GM21381 (cell line): ENCODE results near the gene ST8SIA2.
"Not testable (repeated sequence)": the region's sequence is repeated elsewhere in the genome, so short reads cannot be mapped to it uniquely, and the experiment has no call there.

ENCODE experiments used
- ATAC-seq: cut with Tn5 transposase; IDR thresholded peaks from one replicate; pipeline ENCODE4 v1.9.1; 2021; ENCODE audit warnings: mild to moderate bottlenecking, moderate library complexity; ENCODE audit not compliant: unreplicated experiment

ST8SIA2 gene

DNA sequence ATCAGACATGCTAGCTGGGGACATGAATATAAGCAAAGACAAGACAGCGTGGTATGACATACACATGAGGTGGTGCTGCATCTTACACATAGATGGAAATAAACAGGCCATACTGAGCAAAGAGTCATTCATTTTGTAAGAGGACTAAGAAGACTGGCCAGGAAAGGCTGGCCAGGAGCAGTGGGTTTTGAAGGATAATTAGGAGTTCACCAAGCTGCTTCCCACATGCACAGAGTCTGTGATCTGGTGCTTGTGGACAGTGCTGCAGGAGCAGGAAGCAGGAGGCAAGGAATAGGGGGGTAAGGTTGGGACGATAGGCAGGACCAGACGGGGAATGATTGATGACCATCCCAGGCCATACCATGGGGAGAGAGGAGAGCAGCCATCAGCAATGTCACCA lies 41.5 kb downstream of the ST8SIA2 start:
- no peak for ATAC-seq

DNA sequence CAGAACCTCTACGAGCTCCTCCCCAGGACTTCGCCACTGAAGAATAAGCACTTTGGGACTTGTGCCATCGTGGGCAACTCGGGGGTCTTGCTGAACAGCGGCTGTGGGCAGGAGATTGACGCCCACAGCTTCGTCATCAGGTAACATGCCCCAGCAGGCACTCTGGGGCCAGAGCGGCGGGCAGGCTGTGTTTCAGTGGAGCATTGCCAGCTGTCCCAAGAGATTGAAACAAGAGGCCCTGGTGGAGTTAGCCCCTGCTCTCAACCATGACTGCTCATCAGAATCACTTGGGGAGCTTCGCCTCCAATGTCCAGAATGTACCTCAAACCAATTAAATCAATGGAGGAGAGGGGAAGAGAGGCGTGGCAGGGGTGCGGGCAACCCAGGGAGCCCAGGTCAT lies 44.8 kb downstream of the ST8SIA2 start:
- ATAC-seq = no peak

DNA sequence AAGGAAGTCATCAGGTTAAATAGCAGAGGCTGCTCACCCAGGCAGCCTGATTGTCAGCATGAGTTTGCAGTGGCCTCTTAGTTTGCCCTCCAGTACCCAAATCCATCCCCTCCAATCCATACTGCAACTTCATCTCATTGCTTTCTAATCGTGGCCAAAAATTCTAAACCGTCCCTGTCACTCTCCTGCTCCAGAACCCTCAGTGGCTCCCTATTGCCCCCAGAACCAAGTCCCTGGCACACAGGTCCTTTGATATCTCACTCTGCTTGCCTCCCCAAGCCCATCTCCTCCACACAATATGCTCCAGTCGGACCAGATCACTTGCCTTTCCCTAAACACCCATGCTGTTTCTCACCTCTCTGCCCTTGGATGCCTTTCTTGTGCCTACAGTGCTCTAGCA lies 49.7 kb downstream of the ST8SIA2 start:
- no peak for ATAC-seq

DNA sequence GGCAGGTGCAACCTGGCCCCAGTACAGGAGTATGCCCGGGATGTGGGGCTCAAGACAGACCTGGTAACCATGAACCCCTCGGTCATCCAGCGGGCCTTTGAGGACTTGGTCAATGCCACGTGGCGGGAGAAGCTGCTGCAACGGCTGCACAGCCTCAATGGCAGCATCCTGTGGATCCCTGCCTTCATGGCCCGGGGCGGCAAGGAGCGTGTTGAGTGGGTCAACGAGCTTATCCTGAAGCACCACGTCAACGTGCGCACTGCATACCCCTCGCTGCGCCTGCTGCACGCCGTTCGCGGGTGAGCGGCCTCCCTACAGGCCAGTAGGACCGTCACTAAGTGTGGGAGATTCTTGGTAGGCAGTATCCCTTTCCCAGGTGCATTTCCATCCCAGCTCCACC lies 51.0 kb downstream of the ST8SIA2 start:
- ATAC-seq = no peak

DNA sequence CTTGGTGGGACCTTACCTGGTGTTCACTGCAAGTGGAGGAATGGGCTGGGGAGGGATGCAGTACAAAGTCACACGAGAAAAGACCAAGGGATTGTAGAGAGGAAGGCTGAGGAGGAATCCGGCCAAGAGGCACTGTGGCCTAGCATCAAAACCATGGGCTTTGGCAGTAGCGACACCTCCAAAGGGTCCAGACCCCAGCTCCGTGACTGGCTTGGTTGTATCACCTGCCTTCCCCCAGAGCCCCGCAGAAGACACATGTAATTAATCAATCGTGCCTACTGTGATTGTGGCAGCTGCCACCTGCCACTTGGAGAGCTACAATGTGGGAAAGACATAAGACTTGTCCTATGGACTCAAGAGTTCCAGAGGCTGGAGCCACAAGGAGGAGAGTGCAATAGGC lies 54.7 kb downstream of the ST8SIA2 start:
- ATAC-seq = no peak

DNA sequence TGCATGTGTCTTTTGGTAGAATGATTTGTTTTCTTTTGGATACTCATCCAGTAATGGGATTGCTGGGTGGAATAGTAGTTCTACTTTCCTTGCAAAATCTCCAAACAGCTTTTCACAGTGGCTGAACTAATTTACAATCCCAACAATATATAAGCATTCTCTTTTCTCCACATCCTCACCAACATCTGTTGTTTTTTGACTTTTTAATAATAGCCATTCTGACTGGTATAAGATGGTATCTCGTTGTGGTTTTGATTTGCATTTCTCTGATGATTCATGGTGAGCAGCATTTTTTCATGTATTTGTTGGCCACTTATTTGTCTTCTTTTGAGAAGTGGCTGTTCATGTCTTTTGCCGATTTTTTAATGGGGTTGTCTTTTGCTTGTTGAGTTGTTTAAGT lies 55.8 kb downstream of the ST8SIA2 start:
- no peak for ATAC-seq

DNA sequence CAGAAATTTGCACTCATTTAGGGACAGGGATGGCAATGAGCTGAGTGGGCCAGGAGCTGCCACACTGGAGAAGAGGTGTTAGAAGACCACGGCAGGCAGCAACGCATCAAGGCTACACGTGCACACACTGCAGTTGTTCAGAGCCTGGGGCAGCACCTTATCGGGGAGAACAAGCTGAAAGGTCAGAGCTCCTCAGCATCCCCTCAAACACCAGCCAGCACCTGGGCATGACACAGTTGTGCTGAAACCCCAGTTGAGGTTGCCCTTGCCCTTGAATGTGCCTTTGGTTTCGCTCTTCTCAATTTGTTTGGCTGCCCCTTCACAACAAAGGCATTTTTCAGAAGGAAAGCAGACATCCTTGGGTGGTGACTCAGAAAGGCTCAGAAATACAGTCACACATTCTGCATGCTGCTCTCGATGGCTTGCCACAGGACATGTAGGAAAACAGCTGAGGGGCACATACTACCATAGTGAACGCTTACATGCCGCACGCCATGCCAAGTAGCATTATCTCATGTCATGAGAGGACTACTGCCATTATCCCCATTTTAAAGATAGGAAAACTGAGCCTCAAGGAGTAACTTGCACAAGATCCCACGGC lies 57.6 kb downstream of the ST8SIA2 start:
- ATAC-seq = no peak

DNA sequence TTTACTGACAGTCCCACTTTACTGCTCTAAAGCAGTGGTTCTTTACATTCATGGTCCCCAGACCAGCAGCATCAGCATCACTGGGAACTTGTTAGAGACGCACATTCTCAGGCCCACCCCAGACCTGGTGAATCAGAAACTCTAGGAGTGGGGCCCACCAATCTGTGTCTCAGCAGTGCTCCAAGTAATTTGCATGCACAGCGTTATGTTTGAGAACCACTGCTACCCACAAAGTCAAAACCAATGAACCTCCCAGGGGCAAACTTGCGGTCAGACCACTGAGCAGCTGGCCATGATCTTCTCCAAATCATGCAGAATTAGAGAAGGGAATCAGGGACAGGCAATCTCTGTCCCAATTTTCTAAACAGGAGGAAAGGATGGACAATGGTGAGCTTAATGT lies 58.5 kb downstream of the ST8SIA2 start:
- ATAC-seq = no peak

DNA sequence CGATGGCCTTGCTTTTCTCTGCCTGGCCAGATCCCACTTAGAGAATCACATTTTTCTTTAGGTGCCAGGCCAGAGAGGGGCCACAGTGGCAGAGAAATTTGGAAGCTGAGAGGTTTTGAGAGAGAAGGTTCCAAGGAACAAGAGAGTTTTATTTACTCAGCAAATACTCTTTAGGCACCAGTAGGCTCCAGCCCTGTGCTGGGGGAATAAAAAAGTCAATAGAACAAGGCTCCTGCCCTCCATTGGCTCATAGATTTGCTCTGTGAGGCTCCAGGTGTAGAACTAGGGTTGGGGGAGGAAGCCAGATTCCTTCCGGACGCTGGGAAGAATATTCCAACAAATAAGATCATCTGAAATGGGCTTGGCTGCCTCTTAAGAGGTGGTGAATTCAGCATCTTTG lies 59.9 kb downstream of the ST8SIA2 start:
- ATAC-seq = no peak

DNA sequence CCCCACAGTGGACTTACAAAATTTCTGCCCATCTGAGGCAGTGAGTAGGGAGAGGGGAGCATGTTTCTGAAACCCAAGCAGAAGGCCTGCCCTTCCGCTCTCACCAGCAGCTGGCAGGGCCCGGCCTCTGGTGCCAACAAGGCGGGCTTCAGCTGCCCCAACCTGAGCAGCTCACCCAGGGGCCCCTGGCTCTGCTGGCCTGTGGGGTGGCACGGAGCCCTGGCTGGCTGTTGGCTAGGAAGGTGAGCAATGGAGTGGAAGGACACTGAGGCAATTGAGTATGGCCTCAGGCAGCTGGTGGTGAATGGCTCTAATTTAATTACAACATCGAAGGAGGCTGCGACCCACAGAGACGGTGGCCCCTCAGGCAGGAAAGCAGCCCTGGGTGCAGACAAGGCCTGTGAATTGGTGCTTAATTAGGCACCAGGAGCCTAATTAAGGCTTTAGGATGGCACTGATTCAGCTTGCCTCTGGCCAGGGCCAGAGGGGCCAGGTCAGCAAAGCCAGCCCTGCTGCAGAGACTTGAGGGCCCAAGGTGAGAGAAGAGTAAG lies 60.9 kb downstream of the ST8SIA2 start:
- no peak for ATAC-seq

DNA sequence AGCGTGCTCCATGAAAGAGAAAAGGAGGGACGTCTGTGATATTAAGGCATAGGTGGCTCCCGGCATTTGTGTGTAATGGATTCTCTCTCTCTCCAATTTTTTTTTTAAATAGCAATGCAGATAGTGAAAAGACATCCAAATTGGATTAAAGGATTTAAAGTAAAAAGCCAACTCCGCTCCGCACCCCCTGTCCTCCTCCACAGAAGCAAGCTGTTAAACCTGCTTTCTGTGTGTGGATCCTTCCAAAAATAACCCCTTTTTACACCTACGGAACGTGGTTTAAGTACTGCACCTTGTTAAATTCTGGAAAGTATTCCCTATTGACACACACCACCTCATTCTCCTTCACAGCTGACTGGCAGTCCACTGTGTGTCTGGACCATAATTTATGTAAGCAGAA lies 61.6 kb downstream of the ST8SIA2 start:
- ATAC-seq = no peak

DNA sequence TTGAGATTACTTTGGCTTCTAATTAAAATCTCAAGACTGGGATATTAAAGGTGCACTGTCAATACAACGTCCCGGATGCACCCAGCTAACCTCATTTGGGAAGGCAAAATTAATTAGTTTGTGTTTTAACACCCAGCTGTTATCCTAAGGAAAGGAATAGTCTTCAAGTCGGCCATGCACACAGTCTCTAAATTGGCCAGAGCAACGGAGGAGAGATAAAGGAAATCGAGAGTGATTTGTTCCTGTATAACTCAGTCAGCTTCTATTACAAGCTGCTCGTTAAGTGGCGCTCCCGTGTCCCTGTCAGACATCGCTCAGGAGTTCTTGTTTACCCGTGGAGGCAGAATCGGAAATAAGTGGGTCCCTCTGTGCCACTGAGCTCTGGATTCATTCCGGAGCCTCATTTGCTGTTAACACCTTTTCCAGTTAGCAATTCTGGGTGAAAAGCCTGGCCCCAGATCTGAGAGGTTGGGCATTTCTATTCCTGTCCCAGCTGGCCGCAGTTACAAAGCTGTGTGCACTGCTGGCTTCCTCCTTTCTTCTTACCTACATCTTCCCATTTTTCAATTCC lies 63.9 kb downstream of the ST8SIA2 start:
- ATAC-seq = no peak

DNA sequence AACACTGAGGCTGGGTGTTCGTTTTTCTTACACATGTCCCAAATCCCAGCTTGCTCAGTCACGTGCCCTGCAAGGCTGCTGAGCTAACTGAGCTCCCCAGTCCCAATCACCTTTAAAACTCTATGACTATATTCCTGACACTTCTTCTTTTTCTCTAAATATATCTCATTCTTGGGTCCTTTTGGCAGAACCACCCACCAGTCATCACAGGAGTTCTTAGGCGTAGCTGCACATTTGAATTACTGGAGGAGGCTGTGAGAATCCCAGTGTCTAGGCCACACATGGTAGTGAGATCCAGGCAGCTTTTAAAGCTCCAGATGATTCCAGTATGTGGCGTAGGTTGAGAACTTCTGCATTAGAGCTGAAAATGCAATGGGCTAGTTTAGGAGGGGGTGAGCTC lies 66.3 kb downstream of the ST8SIA2 start:
- ATAC-seq = no peak

DNA sequence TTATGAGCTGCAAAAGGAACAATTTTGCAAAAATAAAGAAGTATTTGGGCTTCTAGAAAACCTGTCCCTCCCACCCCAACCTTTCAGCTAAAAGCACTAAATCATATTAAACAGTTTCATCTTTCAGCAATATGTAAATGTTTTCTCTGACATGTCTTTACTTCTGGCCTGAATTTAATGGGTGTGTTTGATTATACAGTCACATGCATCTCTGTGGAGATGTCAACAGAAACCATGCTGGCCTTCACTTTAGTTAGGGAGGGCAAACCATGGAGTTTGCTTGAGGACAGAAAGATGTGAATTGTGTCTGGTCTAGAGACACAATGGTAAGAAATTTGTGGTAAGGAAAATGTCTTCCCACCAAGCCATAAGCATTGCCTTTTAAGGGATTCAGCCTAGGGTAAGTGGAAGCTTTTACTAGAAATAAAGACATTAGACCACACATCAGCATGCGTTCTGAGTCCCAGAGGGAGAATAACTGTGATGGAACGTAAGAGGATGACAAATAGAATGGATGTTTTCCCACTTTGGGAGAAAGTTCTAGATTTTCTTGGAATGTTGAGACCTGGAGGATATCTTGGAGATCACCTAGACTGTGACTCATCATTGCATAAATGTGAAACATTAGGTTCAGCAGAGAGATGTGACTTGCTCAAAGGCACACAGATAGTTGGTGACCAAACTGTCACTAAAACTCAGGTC lies 68.9 kb downstream of the ST8SIA2 start:
- ATAC-seq = no peak

DNA sequence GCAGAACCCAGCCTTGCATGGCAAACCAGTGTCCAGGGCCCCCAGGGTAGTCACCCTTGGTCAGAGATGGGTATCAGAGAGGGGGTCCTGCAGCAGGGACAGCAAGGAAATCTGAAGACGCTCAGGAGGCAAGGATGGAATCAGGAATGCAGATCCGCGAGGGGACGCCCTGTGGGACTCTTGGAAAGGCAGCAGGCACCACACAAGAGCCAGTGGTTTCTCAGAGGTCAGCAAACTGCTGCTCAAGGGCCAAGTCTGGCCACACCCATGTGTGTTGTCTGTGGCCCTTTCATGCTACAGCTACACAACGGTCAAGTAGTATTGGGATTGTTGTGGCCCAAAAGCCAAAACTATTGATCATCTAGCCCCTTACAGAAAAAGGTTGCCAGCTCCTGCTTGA lies 69.7 kb downstream of the ST8SIA2 start:
- no peak for ATAC-seq

DNA sequence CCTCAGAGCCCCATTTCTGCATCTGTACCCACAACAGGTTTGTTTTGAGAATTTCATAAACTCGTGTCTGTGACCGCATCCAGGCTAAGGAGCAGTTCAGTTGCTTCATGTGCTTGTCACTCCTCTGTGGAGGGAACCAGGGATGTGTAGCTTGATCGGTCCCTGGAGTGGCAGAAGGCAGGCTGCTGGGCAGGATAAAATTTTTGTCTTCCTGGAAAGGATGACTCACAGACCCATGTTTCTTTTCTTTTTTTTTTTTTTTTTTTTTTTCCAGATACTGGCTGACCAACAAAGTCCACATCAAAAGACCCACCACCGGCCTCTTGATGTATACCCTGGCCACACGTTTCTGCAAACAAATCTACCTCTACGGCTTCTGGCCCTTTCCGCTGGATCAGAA lies 70.1 kb downstream of the ST8SIA2 start:
- ATAC-seq = no peak

DNA sequence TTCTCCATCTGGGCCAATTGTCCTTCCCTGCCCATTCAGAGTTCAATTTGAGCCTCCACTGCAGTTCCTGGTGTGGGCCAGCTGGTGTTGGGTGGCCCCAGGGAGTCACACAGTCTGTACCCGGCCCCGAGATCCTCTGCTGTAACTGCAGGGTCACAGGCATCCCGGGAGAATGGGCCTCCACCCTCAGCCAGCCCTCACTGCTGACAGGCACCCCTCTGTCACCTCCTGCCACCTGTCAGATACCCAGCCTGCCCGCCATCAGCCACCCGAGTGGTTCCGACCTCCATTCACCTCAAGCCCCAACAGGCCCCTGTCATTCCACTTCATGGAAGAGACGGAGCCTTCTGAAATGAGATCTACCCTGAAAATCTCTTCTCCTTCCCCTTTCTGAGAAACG lies 73.2 kb downstream of the ST8SIA2 start:
- no peak for ATAC-seq

DNA sequence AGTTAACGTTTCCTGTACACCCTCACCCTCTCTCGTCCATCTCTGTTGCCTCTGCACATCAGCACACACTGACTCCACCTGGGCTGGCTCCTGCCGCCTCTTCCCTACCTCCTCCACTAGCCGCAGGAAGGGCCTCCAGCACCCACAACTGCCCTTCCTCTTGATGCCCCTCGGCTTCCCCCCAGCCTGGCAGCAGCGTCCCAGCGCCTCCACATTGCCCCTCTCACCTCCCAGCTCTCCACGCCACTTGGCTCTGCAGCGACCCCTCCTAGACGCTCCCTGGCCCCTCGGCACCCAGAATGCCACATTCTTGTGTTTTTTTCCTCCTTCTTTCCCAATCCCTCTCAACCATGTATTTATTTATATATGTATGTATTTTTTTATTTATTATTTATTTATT lies 73.6 kb downstream of the ST8SIA2 start:
- ATAC-seq = no peak

DNA sequence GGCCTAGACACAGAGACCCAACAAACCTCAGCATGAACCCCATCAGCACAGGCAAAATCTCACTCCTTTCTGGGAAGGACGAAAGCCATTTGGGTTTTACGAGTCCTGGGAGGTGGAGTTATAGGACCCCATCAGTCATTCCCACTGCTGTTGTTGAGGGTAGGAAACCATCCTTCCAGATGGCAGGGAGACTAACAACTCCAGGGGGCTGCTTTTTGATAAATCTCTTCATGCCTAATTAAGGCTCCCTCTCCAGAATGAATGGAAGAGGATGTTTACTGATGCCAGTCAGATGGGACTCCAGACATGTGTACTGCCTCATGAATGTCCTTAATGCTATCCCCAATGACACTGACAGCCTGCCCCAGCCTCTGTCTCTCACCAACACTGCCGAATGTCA lies 75.3 kb downstream of the ST8SIA2 start:
- no peak for ATAC-seq

DNA sequence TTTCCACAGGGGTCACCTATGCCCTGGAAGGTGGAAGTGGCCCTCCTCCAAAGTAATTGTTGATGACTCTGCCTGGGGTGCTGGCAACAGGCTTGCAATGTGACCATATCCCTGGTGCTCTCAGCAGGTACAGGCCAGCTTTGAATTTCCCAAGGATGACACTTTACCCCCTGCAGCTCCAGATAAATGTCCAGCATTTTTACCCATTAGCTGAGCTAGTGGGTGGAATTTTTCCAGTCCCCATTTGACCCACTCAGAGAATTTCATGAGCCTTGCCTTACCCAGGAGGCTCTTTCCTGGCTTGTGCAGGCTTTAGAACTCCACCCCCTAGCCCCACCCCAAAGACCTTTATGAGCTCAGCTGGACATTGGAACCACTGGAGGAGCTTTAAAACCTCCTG lies 77.6 kb downstream of the ST8SIA2 start:
- ATAC-seq = no peak

DNA sequence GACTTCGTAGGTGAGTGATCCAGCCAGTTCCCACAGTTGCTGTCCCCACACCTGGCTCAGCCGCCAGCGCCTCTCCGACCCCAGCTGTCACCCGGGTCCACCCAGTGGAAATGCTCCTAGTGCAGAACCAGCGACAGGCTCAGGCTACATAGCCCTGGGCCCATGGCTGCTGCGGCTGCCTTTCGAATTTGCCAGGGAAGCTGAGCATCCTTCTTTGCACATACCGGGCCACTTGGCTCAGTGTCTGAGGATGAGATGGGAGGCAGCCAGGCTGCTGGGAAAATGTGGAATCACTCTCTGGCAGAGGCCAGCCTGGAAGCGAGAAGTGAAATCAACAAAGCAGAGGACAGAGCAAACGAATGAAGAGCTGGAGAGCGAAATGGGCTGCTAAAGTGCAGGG lies 80.1 kb downstream of the ST8SIA2 start:
- no peak for ATAC-seq

DNA sequence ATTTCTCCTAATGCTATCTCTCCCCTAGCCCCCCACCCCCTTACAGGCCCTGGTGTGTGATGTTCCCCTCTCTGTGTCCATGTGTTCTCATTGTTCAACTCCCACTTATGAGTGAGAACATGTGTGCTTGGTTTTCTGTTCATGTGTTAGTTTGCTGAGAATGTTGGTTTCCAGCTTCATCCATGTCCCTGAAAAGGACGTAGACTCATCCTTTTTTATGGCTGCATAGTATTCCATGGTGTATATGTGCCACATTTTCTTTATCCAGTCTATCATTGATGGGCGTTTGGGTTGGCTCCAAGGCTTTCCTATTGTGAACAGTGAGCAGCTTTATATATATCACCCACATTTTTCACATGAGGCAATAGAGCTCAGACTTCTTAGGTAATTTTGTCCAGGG lies 86.0 kb downstream of the ST8SIA2 start:
- ATAC-seq = not testable (repeated sequence)
